ENCODE data around the gene OSBPL10. TPM values are rescaled to one million over a fixed set of nuclear protein-coding genes. Genes with fewer than 3 reads are reported as not detected.

Gene OSBPL10
- total and polyA plus RNA-seq, 2 of the 4 experiments (the other 2 are of a cell fraction): 9.5 to 10.1 TPM

GRCh38 chr3:31747785-31748184, 233.3 kb downstream of the OSBPL10 start:
- CTCF ChIA-PET: no interaction called here
- Histone ChIP-seq H3K9me3 (ENCODE audit: control insufficient read depth, insufficient read depth, low read length) (no peaks in the 10 kb centered on the region), H3K9me1 (ENCODE audit: insufficient read depth, low read length) (no peaks in the 10 kb centered on the region), H3K27me3 (ENCODE audit: control insufficient read depth, insufficient read depth, low read length) (no peaks in the 10 kb centered on the region), H4K5ac (ENCODE audit: low read depth, low read length) (no peak overlapping the region), H2BK120ac (ENCODE audit: low read depth, low read length) (no peak overlapping the region), H2BK15ac (ENCODE audit: low read depth, low read length) (no peak overlapping the region), H3K36me3 (ENCODE audit: control insufficient read depth, insufficient read depth, low read length) (no peaks in the 10 kb centered on the region), H3K79me1 (ENCODE audit: low read depth in 1 of 2, low read length in 2 of 2) (no peaks in the 10 kb centered on the region), H4K8ac (ENCODE audit: low read depth in 2 of 2, low read length in 2 of 2) (no peak overlapping the region), H3K27ac (ENCODE audit: insufficient read depth, low read length) (no peak overlapping the region), H2AFZ (replicated peaks; ENCODE audit: low read length, poor library complexity) (no peak overlapping the region), H3K4me2 (ENCODE audit: low read depth, low read length) (no peak overlapping the region), H3K14ac (replicated peaks; ENCODE audit: low read depth, low read length) (no peak overlapping the region), H2BK20ac (ENCODE audit: low read depth, low read length) (no peak overlapping the region), H4K91ac (ENCODE audit: insufficient read depth, low read depth, low read length) (no peak overlapping the region), H4K20me1 (ENCODE audit: insufficient read depth, low read length) (no peaks in the 10 kb centered on the region), H3K4me3 (ENCODE audit: insufficient read depth, low read depth, low read length) (no peak overlapping the region), H2AK9ac (replicated peaks; ENCODE audit: low read depth, low read length, poor library complexity) (no peak overlapping the region), H3K18ac (ENCODE audit: low read depth, low read length) (no peak overlapping the region), H3K23ac (ENCODE audit: low read depth, low read length) (no peak overlapping the region), H3K56ac (ENCODE audit: extremely low read depth, insufficient read depth, low read length) (no peak overlapping the region), H3K4me1 (ENCODE audit: control insufficient read depth, insufficient read depth, low read length) (no peaks in the 10 kb centered on the region), H3K4ac (ENCODE audit: low read depth, low read length) (no peak overlapping the region), H2BK5ac (ENCODE audit: low read depth, low read length, poor library complexity, severe bottlenecking) (no peak overlapping the region), H2AK5ac (ENCODE audit: low read depth, low read length) (no peak overlapping the region), H3K9ac (ENCODE audit: low read depth, low read length) (no peak overlapping the region)
- WGBS, 2 experiments (ENCODE audit: extremely low coverage in 2 of 2, insufficient read length in 1 of 2): 100% methylated on average over 1 of the region's 9 CpGs
- BruUV-seq (replicated peaks): no TSS peak
- in situ Hi-C loops (cut with MboI; ENCODE audit: low sequenced_read_pairs) (no loop called here), dilution Hi-C loops (cut with HindIII; ENCODE audit: low sequenced_read_pairs, unreplicated experiment) (no loop called here), intact Hi-C loops (cut with micrococcal nuclease) (no loop called here)
- TF ChIP-seq CTCF (conservative IDR thresholded peaks at IDR 0.05; ENCODE audit: low read depth, low read length) (no peak), SMC3 (IDR thresholded peaks at IDR 0.05; ENCODE audit: low read depth, low read length) (no peak), FOS (IDR thresholded peaks at IDR 0.05; ENCODE audit: low read depth, low read length) (no peak), BHLHE40 (IDR thresholded peaks at IDR 0.05; ENCODE audit: low read depth, low read length) (no peak), RFX5 (IDR thresholded peaks at IDR 0.05; ENCODE audit: low read depth, low read length) (no peak), CEBPB (IDR thresholded peaks at IDR 0.05; ENCODE audit: low read depth, low read length) (no peak), MAZ (IDR thresholded peaks at IDR 0.05; ENCODE audit: borderline replicate concordance, low read depth, low read length) (no peak), USF2 (IDR thresholded peaks at IDR 0.05; ENCODE audit: low read depth, low read length) (no peak), CHD1 (IDR thresholded peaks at IDR 0.05; ENCODE audit: low read depth, low read length) (no peak), ELK1 (IDR thresholded peaks at IDR 0.05; ENCODE audit: borderline replicate concordance, low read depth, low read length) (no peak)
- no peak for DNase-seq
- POLR2A ChIA-PET (ENCODE audit: unreplicated experiment): no interaction called here
- no peak for ATAC-seq (ENCODE audit: low read depth)
